Prostate gland (tissue), 2 donors: Measurements from ENCODE around the gene PDE2A.

Experiments used
- CTCF ChIP-seq, 4 experiments: fragments of 200-600 bp in 2 of 4; fragments of 450-650 bp in 2 of 4; sonication (generic) in 2 of 4; IDR thresholded peaks; 1 replicate in 3 of 4; 2 replicates in 1 of 4; pipeline ENCODE4 v1.5.1; 2016 to 2019; ENCODE audit warnings: antibody characterized with exemption in 4 of 4, mild to moderate bottlenecking in 2 of 4, moderate library complexity in 2 of 4
- POLR2AphosphoS5 ChIP-seq: sonication (generic); formaldehyde crosslinking; IDR thresholded peaks from one replicate; pipeline ENCODE4 v1.6.1; 2017; ENCODE audit warnings: antibody characterized with exemption

GRCh38 chr11:72600557-72600956, 73.7 kb downstream of the PDE2A start:
- TF ChIP-seq CTCF (IDR thresholded peaks at IDR 0.05) (no peak), POLR2AphosphoS5 (no peak)
